T-helper 2 cell treated with Interferon-gamma antibody and Interleukin-4, amounts not matched to agents 5 μg/mL and 100 μg/mL, for 36 hours (primary cell): ENCODE measurements around the gene HIPK2.

ENCODE experiments used
- DNase-seq: peaks from one replicate; pipeline ENCODE4 v3.0.0; 2021; ENCODE audit warnings: low spot score
- H3K27ac Mint-ChIP-seq: one replicate; pipeline ENCODE4 v1.8.0; 2021; ENCODE audit warnings: mild to moderate bottlenecking, mixed read lengths
- H3K27me3 Mint-ChIP-seq: one replicate; pipeline ENCODE4 v1.8.0; 2021; ENCODE audit warnings: low read depth, mixed read lengths
- H3K36me3 Mint-ChIP-seq: one replicate; pipeline ENCODE4 v1.8.0; 2021; ENCODE audit warnings: low read depth, mixed read lengths
- H3K4me1 Mint-ChIP-seq: one replicate; pipeline ENCODE4 v1.8.0; 2021; ENCODE audit warnings: low read depth, mixed read lengths
- H3K4me3 Mint-ChIP-seq: one replicate; pipeline ENCODE4 v1.8.0; 2022; ENCODE audit warnings: mild to moderate bottlenecking, moderate library complexity, mixed read lengths
- H3K9me3 Mint-ChIP-seq: one replicate; pipeline ENCODE4 v1.8.0; 2021; ENCODE audit warnings: mixed read lengths

HIPK2 gene

DNA sequence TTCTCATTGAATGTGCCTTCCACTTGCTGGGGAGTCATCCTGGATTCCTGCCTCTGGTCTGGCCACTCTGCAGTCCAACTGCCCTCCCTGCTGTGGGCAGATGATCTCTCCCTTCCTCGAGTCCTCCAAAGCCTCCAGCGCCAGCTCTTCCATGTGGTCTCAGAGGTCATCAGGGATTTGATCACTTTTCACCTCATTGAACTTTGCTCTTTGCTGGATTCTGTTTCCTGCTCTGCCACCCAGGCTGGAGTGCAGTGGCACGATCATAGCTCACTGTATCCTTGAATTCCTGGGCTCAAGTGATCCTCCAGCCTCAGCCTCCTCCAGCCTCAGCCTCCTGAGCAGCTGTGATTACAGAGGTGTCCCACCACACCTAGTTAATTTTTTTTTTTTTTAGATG lies 29.2 kb upstream of the HIPK2 start:
- Mint-ChIP-seq H3K4me1 (peaks cover 2% of the 10 kb centered on the region), H3K27me3 (peaks cover 3% of the 10 kb centered on the region), H3K9me3 (peaks cover 17% of the 10 kb centered on the region), H3K4me3 (no peak overlapping the region), H3K36me3 (no peaks in the 10 kb centered on the region), H3K27ac (no peak overlapping the region)
- no peak for DNase-seq

DNA sequence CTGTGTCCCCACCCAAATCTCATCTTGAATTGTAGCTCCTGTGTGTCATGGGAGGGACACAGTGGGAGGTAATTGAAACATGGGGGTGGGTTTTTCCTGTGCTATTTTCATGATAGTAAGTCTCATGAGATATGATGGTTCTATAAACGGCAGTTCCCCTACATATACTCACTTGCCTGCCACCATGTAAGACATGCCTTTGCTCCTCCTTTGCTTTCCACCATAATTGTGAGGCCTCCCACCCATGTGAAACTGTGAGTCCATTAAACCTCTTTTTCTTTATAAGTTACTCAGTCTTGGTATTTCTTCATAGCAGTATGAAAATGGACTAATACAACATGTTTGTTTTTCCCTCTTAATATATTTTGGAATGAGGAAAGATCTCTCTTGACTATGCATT lies 26.8 kb upstream of the HIPK2 start:
- Mint-ChIP-seq H3K4me3 (no peak overlapping the region), H3K4me1 (no peaks in the 10 kb centered on the region), H3K9me3 (peaks cover 17% of the 10 kb centered on the region), H3K27me3 (no peaks in the 10 kb centered on the region), H3K27ac (no peak overlapping the region), H3K36me3 (no peaks in the 10 kb centered on the region)
- no peak for DNase-seq

DNA sequence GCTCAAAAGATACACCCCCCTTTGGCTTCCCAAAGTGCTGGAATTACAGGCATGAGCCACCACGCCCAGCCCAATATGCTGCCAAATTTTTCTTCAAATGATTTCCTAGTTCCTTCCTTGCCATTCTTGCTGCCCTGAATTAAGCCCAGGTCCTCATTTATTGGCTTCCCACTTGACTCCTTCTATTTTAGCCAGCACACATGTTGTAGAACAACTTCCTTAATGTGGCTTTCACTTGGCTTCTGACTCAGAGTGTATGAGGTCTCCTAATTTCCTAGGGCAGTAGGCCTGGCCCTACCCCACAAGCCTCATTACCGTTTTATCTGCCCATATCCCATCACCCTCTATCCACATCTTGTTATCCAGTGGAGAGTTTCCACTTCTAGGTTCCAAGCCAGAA lies 21.8 kb upstream of the HIPK2 start:
- DNase-seq = no peak
- H3K27me3 Mint-ChIP-seq = peaks cover 3% of the 10 kb centered on the region
- peaks cover 2% of the 10 kb centered on the region for H3K36me3 Mint-ChIP-seq
- peaks cover 17% of the 10 kb centered on the region for H3K9me3 Mint-ChIP-seq
- H3K27ac Mint-ChIP-seq = no peak overlapping the region
- peaks cover 4% of the 10 kb centered on the region for H3K4me1 Mint-ChIP-seq
- H3K4me3 Mint-ChIP-seq = no peak overlapping the region

DNA sequence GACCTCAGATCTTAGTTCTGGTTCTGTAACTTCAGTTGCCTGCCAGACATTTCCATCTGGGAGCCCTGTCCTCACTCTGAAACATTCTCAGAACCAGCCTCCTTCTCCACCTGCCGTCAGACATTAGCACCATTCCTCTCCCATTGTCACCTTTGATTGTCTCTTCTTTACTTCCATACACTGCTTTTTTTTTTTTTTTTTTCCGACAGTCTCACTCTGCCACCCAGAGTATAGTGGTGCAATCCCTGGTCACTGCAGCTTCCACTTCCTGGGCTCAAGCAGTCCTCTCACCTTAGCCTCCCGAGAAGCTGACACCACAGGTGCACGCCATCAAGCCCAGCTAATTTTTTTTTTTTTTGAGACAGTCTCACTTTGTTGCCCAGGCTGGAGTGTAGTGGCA lies 21.1 kb upstream of the HIPK2 start:
- peaks cover 3% of the 10 kb centered on the region for H3K27me3 Mint-ChIP-seq
- no peak overlapping the region for H3K4me3 Mint-ChIP-seq
- peaks cover 14% of the 10 kb centered on the region for H3K9me3 Mint-ChIP-seq
- peaks cover 2% of the 10 kb centered on the region for H3K36me3 Mint-ChIP-seq
- peaks cover 4% of the 10 kb centered on the region for H3K4me1 Mint-ChIP-seq
- no peak for DNase-seq
- no peak overlapping the region for H3K27ac Mint-ChIP-seq

DNA sequence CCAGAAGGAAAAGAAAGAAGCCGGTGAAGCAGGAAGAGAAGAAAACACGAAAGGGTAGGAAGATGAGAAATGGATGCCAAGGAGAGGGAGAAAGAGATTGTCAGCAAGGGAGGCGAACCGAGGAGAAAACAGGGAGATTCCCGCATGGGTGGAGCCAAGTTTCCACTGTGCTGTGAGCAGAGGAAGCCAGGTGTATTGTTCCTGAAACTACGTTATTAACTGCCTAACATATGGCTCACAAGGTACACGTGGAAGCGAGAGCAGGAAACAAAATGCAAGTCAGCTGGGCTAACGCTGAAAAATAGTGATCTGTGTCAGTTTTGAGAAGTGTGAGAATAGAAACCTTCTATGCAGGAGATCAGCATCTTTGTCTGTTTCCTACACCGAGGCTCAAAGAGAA lies 20.4 kb upstream of the HIPK2 start:
- Mint-ChIP-seq H3K4me3 (no peak overlapping the region), H3K9me3 (peaks cover 17% of the 10 kb centered on the region), H3K27me3 (peaks cover 3% of the 10 kb centered on the region), H3K36me3 (peaks cover 2% of the 10 kb centered on the region), H3K4me1 (peaks cover 4% of the 10 kb centered on the region), H3K27ac (no peak overlapping the region)
- no peak for DNase-seq

DNA sequence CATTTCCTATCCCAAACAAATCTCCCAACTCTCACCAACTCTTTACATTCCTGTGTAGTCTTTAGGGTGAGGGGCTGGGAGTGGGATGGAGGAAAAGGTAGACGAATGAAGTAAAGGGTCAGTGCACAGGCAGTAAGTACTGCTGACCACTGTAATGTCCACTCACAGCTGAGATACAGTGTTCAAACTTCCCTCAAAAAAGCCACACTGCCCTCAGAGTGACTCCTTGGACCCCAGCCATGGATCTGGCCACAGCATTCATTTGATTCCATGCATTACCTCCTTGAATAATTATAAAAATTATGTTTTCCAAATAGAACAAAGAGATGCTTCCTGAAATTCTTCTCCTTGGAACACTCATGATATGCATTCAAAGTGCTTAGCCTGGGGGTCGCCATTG lies 19.8 kb upstream of the HIPK2 start:
- peaks cover 4% of the 10 kb centered on the region for H3K4me1 Mint-ChIP-seq
- H3K27me3 Mint-ChIP-seq = peaks cover 3% of the 10 kb centered on the region
- no peak overlapping the region for H3K4me3 Mint-ChIP-seq
- peaks cover 2% of the 10 kb centered on the region for H3K36me3 Mint-ChIP-seq
- H3K9me3 Mint-ChIP-seq = peaks cover 11% of the 10 kb centered on the region
- no peak for DNase-seq
- no peak overlapping the region for H3K27ac Mint-ChIP-seq

DNA sequence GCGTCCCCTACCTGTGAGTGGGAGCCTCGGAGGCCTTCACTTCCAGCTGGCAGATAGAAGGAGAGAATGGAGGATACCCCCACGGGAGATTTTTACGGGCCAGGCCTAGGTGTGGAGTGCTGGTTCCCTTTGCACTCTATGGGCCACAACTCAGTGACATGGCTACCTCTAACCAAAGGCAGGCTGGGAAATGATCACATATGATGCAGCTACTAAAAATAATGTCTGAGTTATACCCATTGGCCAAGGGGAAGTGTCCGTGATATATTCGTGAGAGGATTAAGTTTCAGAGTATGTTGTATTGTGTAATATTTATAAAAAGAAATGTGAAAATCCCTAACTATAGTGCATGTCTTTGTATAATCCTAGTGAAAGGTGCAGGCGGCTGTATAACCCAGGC lies 13.5 kb upstream of the HIPK2 start:
- DNase-seq = no peak
- H3K27me3 Mint-ChIP-seq = peaks cover 11% of the 10 kb centered on the region
- no peak overlapping the region for H3K27ac Mint-ChIP-seq
- no peaks in the 10 kb centered on the region for H3K4me1 Mint-ChIP-seq
- peaks cover 2% of the 10 kb centered on the region for H3K36me3 Mint-ChIP-seq
- peaks cover 8% of the 10 kb centered on the region for H3K9me3 Mint-ChIP-seq
- H3K4me3 Mint-ChIP-seq = no peak overlapping the region

DNA sequence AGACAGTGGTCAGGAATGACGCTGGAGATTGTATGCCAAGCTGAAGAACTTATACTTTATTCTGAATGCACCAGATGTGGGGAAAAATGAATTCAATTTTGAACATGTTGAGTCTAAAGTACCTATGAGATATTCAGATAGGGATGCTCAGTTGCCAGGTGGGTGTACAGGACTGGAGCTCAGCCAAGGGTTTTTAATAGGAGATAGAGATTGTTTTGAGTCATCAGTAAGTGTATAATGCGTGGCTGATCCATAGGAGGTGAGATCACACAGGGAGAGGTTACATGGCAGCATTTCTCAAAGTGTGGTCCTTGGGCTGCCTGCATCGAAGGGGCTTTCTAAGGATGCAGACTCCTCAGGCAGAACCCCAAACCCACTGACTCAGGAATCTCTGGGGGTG lies 6.8 kb upstream of the HIPK2 start:
- H3K27ac Mint-ChIP-seq = no peak overlapping the region
- no peak for DNase-seq
- peaks cover 18% of the 10 kb centered on the region for H3K27me3 Mint-ChIP-seq
- no peaks in the 10 kb centered on the region for H3K36me3 Mint-ChIP-seq
- no peak overlapping the region for H3K4me3 Mint-ChIP-seq
- H3K4me1 Mint-ChIP-seq = no peaks in the 10 kb centered on the region
- no peaks in the 10 kb centered on the region for H3K9me3 Mint-ChIP-seq

DNA sequence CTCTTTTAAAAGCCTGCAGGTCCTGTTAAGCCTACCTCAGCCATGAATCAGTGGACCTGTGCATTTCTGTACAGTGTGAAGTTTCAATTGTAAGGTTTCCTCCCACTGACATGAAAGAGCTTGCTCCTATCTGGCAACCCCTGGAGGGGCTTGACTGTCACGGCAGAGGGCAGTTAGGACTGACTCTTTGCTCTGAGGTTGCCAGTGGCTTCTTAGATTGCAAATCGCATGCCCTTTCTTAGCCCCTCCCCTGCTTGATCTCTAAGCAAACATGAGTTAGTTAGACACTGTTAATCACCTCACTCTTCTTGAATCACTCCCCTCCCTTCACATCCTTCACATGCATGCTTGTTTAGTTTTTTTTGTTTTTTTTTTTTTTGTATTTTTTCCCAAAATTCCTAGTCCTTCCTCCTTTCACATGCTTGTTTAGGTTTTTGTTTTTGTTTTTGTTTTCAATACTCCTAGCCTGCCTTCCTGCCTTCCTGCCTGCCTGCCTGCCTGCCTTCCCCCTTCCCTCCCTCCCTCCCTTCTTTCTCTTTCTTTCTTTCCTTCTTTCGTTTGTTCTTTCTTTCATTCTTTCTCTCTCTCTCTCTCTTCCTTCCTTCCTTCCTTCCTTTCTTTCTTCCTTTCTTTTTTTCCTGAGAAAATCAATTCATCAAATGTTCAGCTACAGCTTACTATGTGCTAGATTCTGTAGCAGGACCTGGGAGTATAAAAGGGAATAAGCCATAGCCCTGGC lies 6.0 kb upstream of the HIPK2 start:
- Mint-ChIP-seq H3K27ac (no peak overlapping the region), H3K4me1 (peaks cover 3% of the 10 kb centered on the region), H3K36me3 (no peaks in the 10 kb centered on the region), H3K27me3 (peaks cover 24% of the 10 kb centered on the region), H3K9me3 (no peaks in the 10 kb centered on the region), H3K4me3 (no peak overlapping the region)
- no peak for DNase-seq

DNA sequence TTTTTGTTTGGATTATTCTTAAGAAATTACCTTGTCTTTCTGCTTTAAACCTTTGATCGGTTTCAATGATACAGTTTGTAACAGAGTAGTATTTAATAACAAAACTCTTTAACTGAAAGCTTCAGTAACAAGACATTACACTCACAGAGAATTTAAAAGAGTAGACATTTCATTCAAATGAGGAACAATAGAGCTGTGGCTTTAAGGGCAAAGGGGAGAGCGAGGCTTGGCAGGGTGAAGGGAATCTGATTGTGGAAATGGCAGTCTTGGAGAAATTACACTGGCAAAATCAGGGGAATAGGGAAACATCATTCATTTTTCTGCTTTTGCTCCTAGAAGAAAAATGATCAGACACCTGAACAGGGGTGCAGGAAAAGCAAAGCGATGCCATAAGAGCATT lies 5.1 kb upstream of the HIPK2 start:
- H3K36me3 Mint-ChIP-seq = no peaks in the 10 kb centered on the region
- H3K27ac Mint-ChIP-seq = no peak overlapping the region
- no peak for DNase-seq
- no peaks in the 10 kb centered on the region for H3K9me3 Mint-ChIP-seq
- H3K4me1 Mint-ChIP-seq = peaks cover 7% of the 10 kb centered on the region
- H3K4me3 Mint-ChIP-seq = no peak overlapping the region
- peaks cover 23% of the 10 kb centered on the region for H3K27me3 Mint-ChIP-seq

DNA sequence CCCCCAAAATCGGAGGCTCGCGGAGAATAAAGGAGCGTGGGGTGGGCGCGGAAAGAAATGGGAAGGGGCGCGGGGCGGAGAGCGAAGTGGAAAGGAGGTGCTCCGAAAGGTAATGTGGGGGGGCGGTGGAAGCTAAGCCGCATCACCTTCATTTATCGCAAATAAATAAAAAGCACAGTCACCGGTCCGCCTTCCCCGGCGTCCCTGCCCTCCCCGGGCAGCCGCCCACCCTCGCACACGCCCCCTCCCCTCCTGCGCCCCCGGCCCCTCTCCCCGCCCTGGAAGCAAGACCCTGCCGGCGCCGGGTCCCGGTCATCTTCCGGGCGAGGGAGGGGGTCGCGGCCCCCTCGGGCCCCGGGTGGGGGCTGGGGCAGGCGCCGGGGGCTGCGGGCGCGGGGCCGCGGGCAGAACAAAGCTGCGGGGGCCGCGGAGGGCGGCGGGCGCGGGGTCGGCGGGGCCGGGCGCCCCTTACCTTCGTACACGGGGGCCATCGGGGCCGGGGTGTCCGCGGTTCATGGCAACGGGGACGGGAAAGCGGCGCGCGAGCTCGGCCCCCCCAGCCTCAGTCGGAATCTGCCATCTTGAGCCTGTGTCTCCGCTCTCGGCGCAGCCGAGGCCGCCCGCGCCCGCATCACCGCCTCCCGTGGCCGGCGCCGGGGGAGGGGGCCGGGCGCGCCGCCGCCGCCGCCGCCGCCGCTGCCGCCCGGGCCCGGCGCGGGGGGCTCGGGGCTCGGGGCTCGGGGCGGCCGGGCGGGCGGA lies 486 bp downstream of the HIPK2 start:
- peaks cover 44% of the 10 kb centered on the region for H3K4me1 Mint-ChIP-seq
- no peaks in the 10 kb centered on the region for H3K9me3 Mint-ChIP-seq
- no peak for DNase-seq
- peak overlapping the region; percentile 96 for H3K4me3 Mint-ChIP-seq
- H3K36me3 Mint-ChIP-seq = peaks cover 6% of the 10 kb centered on the region
- peaks cover 18% of the 10 kb centered on the region for H3K27me3 Mint-ChIP-seq
- peak overlapping the region; percentile 97 for H3K27ac Mint-ChIP-seq

DNA sequence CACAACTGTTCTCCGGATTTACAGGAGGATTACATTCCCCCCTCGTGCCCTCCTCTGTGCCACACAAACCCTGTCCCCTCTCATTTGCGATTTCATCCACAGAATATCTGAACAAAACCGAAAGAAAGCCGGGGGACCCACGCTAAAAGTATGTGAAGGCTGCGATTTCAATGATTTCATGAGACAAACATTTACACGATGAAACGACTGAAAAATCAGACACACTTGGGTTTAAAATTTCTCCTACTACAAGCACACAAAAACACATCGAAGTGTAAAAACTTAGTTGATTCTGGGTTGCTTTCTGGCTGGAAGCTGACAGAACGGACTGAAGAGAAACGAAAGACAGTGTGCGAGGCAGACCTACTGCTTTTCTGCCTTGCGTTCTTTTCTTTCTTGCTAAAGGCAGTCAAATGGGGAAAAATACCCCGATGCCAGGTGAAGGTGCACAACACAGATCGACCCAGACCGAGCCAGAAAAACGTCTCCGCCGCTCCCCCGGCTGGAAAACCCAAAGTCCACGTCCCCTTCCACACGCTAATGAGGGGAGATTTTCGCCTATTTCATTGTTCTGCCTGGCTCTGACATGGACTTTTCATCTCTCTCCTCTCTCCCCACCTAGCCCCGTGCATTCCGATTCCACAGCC lies 1.2 kb downstream of the HIPK2 start:
- Mint-ChIP-seq H3K27me3 (peaks cover 18% of the 10 kb centered on the region), H3K36me3 (peaks cover 8% of the 10 kb centered on the region), H3K4me1 (peaks cover 48% of the 10 kb centered on the region), H3K27ac (peak overlapping the region; percentile 97), H3K9me3 (no peaks in the 10 kb centered on the region), H3K4me3 (peak overlapping the region; percentile 96)
- DNase-seq = no peak

DNA sequence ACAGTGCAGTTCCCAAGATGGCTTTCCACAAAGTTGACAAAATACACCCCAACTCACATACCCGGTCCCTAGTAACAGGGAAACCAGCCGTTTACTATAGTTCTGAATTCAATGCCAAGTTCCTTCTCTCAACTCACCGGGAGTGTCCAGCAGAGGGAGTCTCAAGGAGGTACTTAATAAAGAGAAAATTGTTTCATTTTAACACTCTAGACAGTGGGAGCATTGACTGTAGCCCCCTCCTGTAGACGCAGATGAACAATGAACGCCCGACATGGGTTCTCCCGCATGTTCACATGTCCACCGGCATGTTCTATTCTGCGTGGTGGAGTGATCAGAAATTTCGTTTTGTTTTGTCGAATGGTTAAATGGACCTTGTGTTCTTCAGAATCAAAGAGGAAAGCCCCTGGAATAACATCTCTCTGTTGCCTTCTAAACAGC lies 1.9 kb downstream of the HIPK2 start:
- Mint-ChIP-seq H3K4me1 (peaks cover 56% of the 10 kb centered on the region), H3K27me3 (peaks cover 15% of the 10 kb centered on the region), H3K27ac (peak overlapping the region; percentile 59), H3K4me3 (peak overlapping the region; percentile 96), H3K9me3 (no peaks in the 10 kb centered on the region), H3K36me3 (peaks cover 13% of the 10 kb centered on the region)
- peak; percentile 42 for DNase-seq

DNA sequence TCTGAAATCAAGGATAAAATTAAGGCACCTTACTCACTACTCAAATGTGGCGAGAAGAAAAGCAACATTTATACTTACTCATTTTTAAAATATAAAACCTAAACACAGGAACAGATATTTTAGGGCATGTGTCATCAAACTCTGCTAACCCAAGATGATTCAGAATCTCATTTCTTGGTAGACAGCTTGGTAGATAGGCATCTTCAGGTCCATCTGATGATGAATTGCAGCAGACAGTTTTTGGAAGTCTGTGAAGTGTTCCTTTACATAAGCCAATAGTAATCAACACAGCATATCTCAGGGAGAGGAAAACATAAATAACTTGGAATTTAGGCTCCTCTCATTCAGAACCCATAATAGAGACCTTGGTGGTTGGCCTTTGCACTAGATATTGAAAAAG lies 3.4 kb downstream of the HIPK2 start:
- peaks cover 7% of the 10 kb centered on the region for H3K27me3 Mint-ChIP-seq
- DNase-seq = no peak
- H3K4me3 Mint-ChIP-seq = peak overlapping the region; percentile 96
- peak overlapping the region; percentile 37 for H3K27ac Mint-ChIP-seq
- H3K9me3 Mint-ChIP-seq = no peaks in the 10 kb centered on the region
- peaks cover 62% of the 10 kb centered on the region for H3K4me1 Mint-ChIP-seq
- peaks cover 13% of the 10 kb centered on the region for H3K36me3 Mint-ChIP-seq
